Ovary (tissue), 9 donors: ENCODE data around the gene PMP22. TPM values are rescaled to one million over a fixed set of nuclear protein-coding genes. Genes with fewer than 3 reads are reported as not detected.
A peak's percentile ranks its signal among the peaks of the same experiment; 100 is the strongest.

Experiments
- DNase-seq, 5 donors: peaks; one replicate each; pipeline ENCODE4 v3.0.0-alpha.2; 2019 to 2020
- H3K27ac ChIP-seq, 2 donors: fragments of 200-600 bp; one replicate each; pipeline versions ENCODE4 v1.5.1 to v1.8.0; 2019 to 2022
- H3K27me3 ChIP-seq: fragments of 200-600 bp; one replicate; pipeline ENCODE4 v1.8.0; 2022
- H3K36me3 ChIP-seq: fragments of 200-600 bp; sonication (generic); one replicate; pipeline ENCODE4 v1.5.1; 2019
- H3K4me1 ChIP-seq: one replicate; pipeline ENCODE4 v1.8.1; 2013; ENCODE audit warnings: mild to moderate bottlenecking, moderate library complexity; ENCODE audit not compliant: insufficient read depth
- H3K4me3 ChIP-seq: fragments of 200-600 bp; sonication (generic); one replicate; pipeline ENCODE4 v1.5.1; 2017
- H3K9me3 ChIP-seq, 2 donors: fragments of 200-600 bp in 1 of 2; sonication (generic) in 1 of 2; one replicate each; pipeline versions ENCODE4 v1.5.1 to v1.8.1; 2013 to 2019; ENCODE audit warnings: mild to moderate bottlenecking in 1 of 2, moderate library complexity in 1 of 2
- CTCF ChIP-seq, 3 donors: fragments of 450-650 bp in 2 of 3; fragments of 200-600 bp in 1 of 3; IDR thresholded peaks; one replicate each; pipeline versions ENCODE4 v1.5.1 to v1.8.0; 2016 to 2022; ENCODE audit warnings: antibody characterized with exemption in 3 of 3, mild to moderate bottlenecking in 1 of 3
- EP300 ChIP-seq: sonication (generic); formaldehyde crosslinking; IDR thresholded peaks from one replicate; pipeline ENCODE4 v1.6.1; 2017; ENCODE audit warnings: antibody characterized with exemption
- POLR2A ChIP-seq: fragments of 450-650 bp; IDR thresholded peaks from one replicate; pipeline ENCODE4 v1.6.1; 2017; ENCODE audit warnings: antibody characterized with exemption, mild to moderate bottlenecking, moderate library complexity
- WGBS, 3 donors: extraction: QIAGEN DNeasy Blood & Tissue Kit in 1 of 3; methylation state at CpG; one replicate each; pipeline versions ENCODE4 v1.1.5 to v1.1.7; 2013 to 2017; 5-methylcytosine and 5-hydroxymethylcytosine counted together
- intact Hi-C, 4 donors: fragments of 100-400 bp; cut with DNase I; formaldehyde crosslinking; loops; one replicate each; pipeline versions ENCODE4 v1.11.0 to v1.15.1; 2022 to 2023
- polyA plus RNA-seq, 2 donors: library from polyadenylated mRNA; stranded (reverse); fragments of 200-250 nt in 1 of 2; fragments of 350-450 nt in 1 of 2; fragmentation: Illumina TruSeq in 1 of 2; extraction: RNeasy Lipid Tissue Mini Kit (QIAGEN cat#74804) in 1 of 2; gene quantifications; one replicate each; pipeline ENCODE4 v1.2.3, GENCODE V29; 2013 to 2014
- total RNA-seq, 7 donors: library from RNA; depleted of rRNA in 2 of 7; stranded (reverse); fragments of >200 nt in 2 of 7; fragmentation: NEBNext Ultra II Directional in 3 of 7; extraction: Animal tissue kit (Norgen Biotek cat#: 25700) in 3 of 7; gene quantifications; one replicate each; pipeline versions ENCODE4 v1.1.0 to v1.2.4, GENCODE V29; 2016 to 2023
- donor health status: DM: no; HTN: no; CAD: no; lungs with moderate emphysema.
- donor health status: DM: no; HTN: no; CAD: no.
- donor health status: Bipolar disorder and iron deficiency.
- donor health status: DM: yes; HTN: yes; CAD: no.
- donor health status: DM: no; HTN: no; CAD: no.
- donor health status: DM: yes; HTN: yes; CAD: no.

The PMP22 gene
- total and polyA plus RNA-seq, 9 donors, result 48.3 to 251 (median 112) TPM

- intact Hi-C loops, result loop anchor here in 1 of 4 donors (5.0 kb wide), 1 partner anchor 144 kb away; no protein-coding TSS in a partner anchor
- Histone ChIP-seq H3K4me3 (no peak overlapping the region), H3K27ac (no peak overlapping the region), H3K36me3 (no peaks in the 10 kb centered on the region), H3K27me3 (no peaks in the 10 kb centered on the region), H3K4me1 (peaks cover 2% of the 10 kb centered on the region), H3K9me3 (no peaks in the 10 kb centered on the region)
- TF ChIP-seq POLR2A, result no peak
- no peak for TF ChIP-seq EP300
- TF ChIP-seq CTCF (IDR thresholded peaks at IDR 0.05), result no peak
- WGBS, 3 donors, result 90 to 96% (median 90%) methylated on average over 7 of the region's 7 CpGs
- no peak for DNase-seq
Measured at GRCh38 chr17:15308758-15309157, 43.6 kb upstream of the PMP22 start.

- Histone ChIP-seq H3K4me1 (peaks cover 2% of the 10 kb centered on the region), H3K27me3 (no peaks in the 10 kb centered on the region), H3K4me3 (no peak overlapping the region), H3K36me3 (no peaks in the 10 kb centered on the region), H3K27ac (no peak overlapping the region), H3K9me3 (no peaks in the 10 kb centered on the region)
- intact Hi-C loops, result loop anchor here in 1 of 4 donors (5.0 kb wide), 1 partner anchor 145 kb away; no protein-coding TSS in a partner anchor
- DNase-seq, result peak in 2 of 5 donors; percentile 41 to 51
- WGBS, 3 donors, result 17 to 24% (median 23%) methylated on average over 4 of the region's 4 CpGs
- TF ChIP-seq POLR2A (no peak), EP300 (no peak), CTCF (IDR thresholded peaks at IDR 0.05) (no peak)
Measured at GRCh38 chr17:15307710-15308111, 42.6 kb upstream of the PMP22 start.

- 90 to 93% (median 93%) methylated on average over 14 of the region's 14 CpGs for WGBS, 3 donors
Measured at GRCh38 chr17:15303851-15304250, 38.7 kb upstream of the PMP22 start.

GRCh38 chr17:15303268-15303667, 38.1 kb upstream of the PMP22 start:
- Histone ChIP-seq H3K4me3 (no peak overlapping the region), H3K4me1 (peaks cover 2% of the 10 kb centered on the region), H3K9me3 (no peaks in the 10 kb centered on the region), H3K36me3 (no peaks in the 10 kb centered on the region), H3K27ac (no peak overlapping the region), H3K27me3 (no peaks in the 10 kb centered on the region)
- TF ChIP-seq EP300, result no peak
- TF ChIP-seq CTCF (IDR thresholded peaks at IDR 0.05), result no peak
- no peak for TF ChIP-seq POLR2A
- WGBS, 3 donors, result 49 to 63% (median 52%) methylated on average over 3 of the region's 3 CpGs
- no peak for DNase-seq
- intact Hi-C loops, result no loop called here

More at GRCh38 chr17:15303851-15304250, 38.7 kb upstream of the PMP22 start:
- Histone ChIP-seq H3K9me3 (no peaks in the 10 kb centered on the region), H3K27ac (no peak overlapping the region), H3K4me3 (no peak overlapping the region), H3K4me1 (peaks cover 2% of the 10 kb centered on the region), H3K36me3 (no peaks in the 10 kb centered on the region), H3K27me3 (no peaks in the 10 kb centered on the region)
- TF ChIP-seq CTCF (IDR thresholded peaks at IDR 0.05), result no peak
- TF ChIP-seq EP300, result no peak
- no peak for TF ChIP-seq POLR2A
- DNase-seq, result no peak
- intact Hi-C loops, result no loop called here
